ENCODE data around the gene CD248.

The CD248 gene

DNA sequence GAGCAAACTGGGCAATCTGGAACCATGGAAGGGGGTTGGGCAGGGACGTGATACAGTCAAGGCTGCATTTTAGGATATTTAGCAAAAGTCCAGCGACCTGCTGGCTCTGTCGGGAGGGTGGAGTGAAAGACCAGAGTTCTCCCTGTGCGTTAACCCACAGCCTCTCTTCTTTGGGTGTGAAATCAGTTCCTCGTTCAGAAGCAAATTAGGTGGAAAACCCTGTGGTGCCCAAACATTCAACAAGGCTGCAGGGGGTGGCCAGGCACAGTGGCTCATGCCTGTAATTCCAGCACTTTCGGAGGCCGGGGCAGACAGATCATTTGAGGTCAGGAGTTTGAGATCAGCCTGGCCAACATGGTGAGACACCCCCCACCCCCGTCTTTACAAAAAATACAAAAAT lies 19.2 kb downstream of the CD248 start:
- TF ChIP-seq TAF1 (IDR thresholded peaks at IDR 0.05; ENCODE audit: borderline replicate concordance, insufficient read depth, low read length) (no peak), FOXP2 (optimal IDR thresholded peaks at IDR 0.05; ENCODE audit: borderline replicate concordance, extremely low read depth, extremely low read length, insufficient read depth) (no peak), POLR2AphosphoS5 (IDR thresholded peaks at IDR 0.05; ENCODE audit: low read depth, low read length) (no peak), SIN3A (IDR thresholded peaks at IDR 0.05; ENCODE audit: borderline replicate concordance, insufficient read depth, low read length) (no peak)
- TF ChIP-seq, protein P1, sequence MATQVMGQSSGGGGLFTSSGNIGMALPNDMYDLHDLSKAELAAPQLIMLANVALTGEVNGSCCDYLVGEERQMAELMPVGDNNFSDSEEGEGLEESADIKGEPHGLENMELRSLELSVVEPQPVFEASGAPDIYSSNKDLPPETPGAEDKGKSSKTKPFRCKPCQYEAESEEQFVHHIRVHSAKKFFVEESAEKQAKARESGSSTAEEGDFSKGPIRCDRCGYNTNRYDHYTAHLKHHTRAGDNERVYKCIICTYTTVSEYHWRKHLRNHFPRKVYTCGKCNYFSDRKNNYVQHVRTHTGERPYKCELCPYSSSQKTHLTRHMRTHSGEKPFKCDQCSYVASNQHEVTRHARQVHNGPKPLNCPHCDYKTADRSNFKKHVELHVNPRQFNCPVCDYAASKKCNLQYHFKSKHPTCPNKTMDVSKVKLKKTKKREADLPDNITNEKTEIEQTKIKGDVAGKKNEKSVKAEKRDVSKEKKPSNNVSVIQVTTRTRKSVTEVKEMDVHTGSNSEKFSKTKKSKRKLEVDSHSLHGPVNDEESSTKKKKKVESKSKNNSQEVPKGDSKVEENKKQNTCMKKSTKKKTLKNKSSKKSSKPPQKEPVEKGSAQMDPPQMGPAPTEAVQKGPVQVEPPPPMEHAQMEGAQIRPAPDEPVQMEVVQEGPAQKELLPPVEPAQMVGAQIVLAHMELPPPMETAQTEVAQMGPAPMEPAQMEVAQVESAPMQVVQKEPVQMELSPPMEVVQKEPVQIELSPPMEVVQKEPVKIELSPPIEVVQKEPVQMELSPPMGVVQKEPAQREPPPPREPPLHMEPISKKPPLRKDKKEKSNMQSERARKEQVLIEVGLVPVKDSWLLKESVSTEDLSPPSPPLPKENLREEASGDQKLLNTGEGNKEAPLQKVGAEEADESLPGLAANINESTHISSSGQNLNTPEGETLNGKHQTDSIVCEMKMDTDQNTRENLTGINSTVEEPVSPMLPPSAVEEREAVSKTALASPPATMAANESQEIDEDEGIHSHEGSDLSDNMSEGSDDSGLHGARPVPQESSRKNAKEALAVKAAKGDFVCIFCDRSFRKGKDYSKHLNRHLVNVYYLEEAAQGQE (IDR thresholded peaks at IDR 0.05; ENCODE audit: insufficient read depth in 1 of 2, low read depth in 2 of 2, low read length in 2 of 2): no peak

DNA sequence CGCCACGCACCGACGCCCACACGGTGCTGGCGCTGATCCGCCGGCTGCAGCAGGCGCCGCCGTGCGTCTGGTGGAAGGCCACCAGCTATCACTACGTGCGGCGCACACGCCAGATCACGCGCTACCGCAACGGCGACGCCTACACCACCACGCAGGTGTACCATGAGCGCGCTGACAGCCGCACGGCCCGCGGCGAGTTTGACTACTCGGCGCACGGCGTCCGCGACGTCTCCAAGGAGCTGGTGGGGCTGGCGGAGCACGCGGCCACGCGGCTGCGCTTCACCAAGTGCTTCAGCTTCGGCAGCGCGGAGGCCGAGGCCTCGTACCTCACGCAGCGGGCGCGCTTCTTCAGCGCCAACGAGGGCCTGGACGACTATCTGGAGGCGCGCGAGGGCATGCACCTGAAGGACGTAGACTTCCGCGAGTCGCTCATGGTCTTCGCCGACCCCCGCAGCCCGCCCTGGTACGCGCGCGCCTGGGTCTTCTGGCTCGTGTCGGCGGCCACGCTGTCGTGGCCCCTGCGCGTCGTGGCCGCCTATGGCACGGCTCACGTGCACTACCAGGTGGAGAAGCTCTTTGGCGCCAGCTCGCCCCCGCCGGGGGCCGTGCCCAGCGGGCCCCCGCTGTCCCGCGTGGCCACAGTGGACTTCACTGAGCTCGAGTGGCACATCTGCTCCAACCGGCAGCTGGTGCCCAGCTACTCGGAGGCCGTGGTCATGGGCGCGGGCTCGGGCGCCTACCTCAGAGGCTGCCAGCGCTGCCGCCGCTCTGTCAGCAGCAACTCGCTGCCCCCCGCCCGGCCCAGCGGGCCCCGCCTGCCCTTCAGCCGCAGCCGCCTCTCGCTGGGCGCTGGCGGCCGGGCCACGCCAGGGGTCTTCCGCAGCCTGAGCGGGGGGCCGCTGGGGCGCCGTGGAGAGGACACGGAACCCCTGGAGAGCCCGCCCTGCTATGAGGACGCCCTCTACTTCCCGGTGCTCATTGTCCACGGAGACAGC lies 21.9 kb downstream of the CD248 start:
- no peak for TF ChIP-seq SIN3A (IDR thresholded peaks at IDR 0.05; ENCODE audit: borderline replicate concordance, insufficient read depth, low read length)
- TF ChIP-seq, protein P1 (IDR thresholded peaks at IDR 0.05; ENCODE audit: insufficient read depth in 1 of 2, low read depth in 2 of 2, low read length in 2 of 2): no peak
- no peak for TF ChIP-seq POLR2AphosphoS5 (IDR thresholded peaks at IDR 0.05; ENCODE audit: low read depth, low read length)
- no peak for TF ChIP-seq TAF1 (IDR thresholded peaks at IDR 0.05; ENCODE audit: borderline replicate concordance, insufficient read depth, low read length)

DNA sequence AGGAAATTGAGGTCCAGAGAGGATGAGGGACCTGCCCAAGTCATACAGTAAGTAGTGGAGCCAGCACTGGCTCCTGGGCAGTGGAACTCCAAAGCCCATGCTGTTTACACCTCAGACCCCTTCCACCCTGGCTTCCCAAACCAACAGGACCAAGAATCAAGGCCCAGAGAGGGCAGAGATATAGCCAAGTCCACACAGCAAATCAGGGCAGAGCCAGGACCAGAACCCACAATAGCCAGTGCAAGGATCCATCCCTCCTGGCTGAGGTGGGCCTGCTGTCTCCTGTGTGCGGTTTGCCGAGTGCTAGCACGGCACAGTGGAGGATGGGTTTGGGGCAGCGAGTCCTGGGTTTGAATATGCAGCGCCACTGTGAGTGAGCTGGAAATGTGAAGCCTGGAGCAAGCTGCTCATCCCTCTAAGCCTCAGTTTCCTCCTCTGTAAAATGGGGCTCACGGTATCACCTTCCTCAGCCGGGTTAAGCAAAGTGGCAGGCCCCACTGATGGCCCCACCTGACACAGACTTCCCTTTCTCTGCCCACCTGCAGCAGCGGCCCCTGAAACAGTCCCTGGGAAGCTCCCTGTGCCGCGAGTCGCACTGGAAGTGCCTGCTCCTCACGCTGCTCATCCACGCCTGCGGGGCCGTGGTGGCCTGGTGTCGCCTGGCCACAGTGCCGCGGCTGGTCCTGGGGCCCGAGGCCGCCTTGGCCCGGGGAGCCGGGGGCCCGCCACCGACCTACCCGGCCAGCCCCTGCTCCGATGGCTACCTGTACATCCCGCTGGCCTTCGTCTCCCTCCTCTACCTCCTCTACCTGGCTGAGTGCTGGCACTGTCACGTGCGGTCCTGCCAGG lies 22.8 kb downstream of the CD248 start:
- TF ChIP-seq, protein P1 (IDR thresholded peaks at IDR 0.05; ENCODE audit: insufficient read depth in 1 of 2, low read depth in 2 of 2, low read length in 2 of 2): no peak
- TF ChIP-seq SIN3A (IDR thresholded peaks at IDR 0.05; ENCODE audit: borderline replicate concordance, insufficient read depth, low read length) (no peak), FOXP2 (optimal IDR thresholded peaks at IDR 0.05; ENCODE audit: borderline replicate concordance, extremely low read depth, extremely low read length, insufficient read depth) (no peak), TAF1 (IDR thresholded peaks at IDR 0.05; ENCODE audit: borderline replicate concordance, insufficient read depth, low read length) (no peak), POLR2AphosphoS5 (IDR thresholded peaks at IDR 0.05; ENCODE audit: low read depth, low read length) (no peak)

DNA sequence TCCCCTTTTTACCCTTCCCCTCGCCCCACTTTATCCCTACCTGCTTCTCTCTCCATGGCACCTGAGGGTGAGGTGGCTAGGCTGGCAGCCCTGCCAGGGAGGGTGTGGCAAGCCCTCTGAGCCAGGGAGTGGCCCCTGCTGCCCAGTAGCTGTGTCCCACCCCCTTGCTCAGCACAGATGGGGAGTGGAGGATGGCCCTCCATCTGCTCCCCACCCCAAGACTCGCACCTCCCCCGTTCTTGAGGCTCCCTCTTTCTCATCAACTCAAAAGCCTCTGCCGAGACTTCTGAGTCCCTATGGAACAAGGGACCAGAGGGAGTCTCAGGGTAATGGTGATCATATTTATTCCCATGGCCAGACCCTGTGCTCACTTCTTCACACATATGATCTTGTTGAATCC lies 23.5 kb downstream of the CD248 start:
- TF ChIP-seq SIN3A (IDR thresholded peaks at IDR 0.05; ENCODE audit: borderline replicate concordance, insufficient read depth, low read length) (no peak), POLR2AphosphoS5 (IDR thresholded peaks at IDR 0.05; ENCODE audit: low read depth, low read length) (no peak), FOXP2 (optimal IDR thresholded peaks at IDR 0.05; ENCODE audit: borderline replicate concordance, extremely low read depth, extremely low read length, insufficient read depth) (no peak), TAF1 (IDR thresholded peaks at IDR 0.05; ENCODE audit: borderline replicate concordance, insufficient read depth, low read length) (no peak)
- TF ChIP-seq, protein P1 (IDR thresholded peaks at IDR 0.05; ENCODE audit: insufficient read depth in 1 of 2, low read depth in 2 of 2, low read length in 2 of 2): no peak

Data from PFSK-1 (cell line).